ENCODE measurements around the gene LARGE1. TPM values are rescaled to one million over a fixed set of nuclear protein-coding genes. Genes with fewer than 3 reads are reported as not detected.

LARGE1 gene
- total RNA-seq, 2 donors from 2014 or later, result 12.5 to 21.1 TPM

DNA sequence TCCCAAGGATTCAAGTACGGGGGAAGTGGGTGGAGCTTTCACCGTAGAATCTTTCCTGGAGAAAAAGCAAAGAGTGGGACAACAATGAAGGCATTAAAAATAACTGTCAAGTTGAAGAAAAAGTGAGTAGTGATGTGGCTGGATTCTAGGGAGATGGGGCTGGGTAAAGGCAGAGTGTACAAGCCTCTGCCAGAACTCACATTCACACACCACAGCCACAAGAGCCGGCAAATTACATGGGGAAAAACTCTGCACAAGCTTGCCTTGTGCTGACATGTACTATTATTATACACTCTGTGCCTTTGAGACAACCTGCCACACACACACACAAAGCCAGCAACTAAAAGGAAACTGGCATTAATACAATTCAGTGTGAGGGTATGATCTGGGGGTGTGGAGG is 182.6 kb downstream of the LARGE1 start:
- Histone ChIP-seq H3K36me3 (replicated peaks in 1 of 2; ENCODE audit: insufficient read depth in 1 of 2, low read depth in 2 of 2) (no peaks in the 10 kb centered on the region), H3K4me3 (no peak overlapping the region), H3K4me1 (no peaks in the 10 kb centered on the region), H3K27ac (no peak overlapping the region), H3K9me3 (no peaks in the 10 kb centered on the region), H3K27me3 (no peaks in the 10 kb centered on the region)
- TF ChIP-seq POLR2A (IDR thresholded peaks at IDR 0.05), result no peak
- TF ChIP-seq, protein P1, sequence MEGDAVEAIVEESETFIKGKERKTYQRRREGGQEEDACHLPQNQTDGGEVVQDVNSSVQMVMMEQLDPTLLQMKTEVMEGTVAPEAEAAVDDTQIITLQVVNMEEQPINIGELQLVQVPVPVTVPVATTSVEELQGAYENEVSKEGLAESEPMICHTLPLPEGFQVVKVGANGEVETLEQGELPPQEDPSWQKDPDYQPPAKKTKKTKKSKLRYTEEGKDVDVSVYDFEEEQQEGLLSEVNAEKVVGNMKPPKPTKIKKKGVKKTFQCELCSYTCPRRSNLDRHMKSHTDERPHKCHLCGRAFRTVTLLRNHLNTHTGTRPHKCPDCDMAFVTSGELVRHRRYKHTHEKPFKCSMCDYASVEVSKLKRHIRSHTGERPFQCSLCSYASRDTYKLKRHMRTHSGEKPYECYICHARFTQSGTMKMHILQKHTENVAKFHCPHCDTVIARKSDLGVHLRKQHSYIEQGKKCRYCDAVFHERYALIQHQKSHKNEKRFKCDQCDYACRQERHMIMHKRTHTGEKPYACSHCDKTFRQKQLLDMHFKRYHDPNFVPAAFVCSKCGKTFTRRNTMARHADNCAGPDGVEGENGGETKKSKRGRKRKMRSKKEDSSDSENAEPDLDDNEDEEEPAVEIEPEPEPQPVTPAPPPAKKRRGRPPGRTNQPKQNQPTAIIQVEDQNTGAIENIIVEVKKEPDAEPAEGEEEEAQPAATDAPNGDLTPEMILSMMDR (IDR thresholded peaks at IDR 0.05), result no peak
- DNase-seq, result no peak
- 89 to 98% methylated on average over 3 of the region's 3 CpGs for WGBS, 2 donors
- intact Hi-C loops (cut with DNase I), result no loop called here
- no peak for ATAC-seq

DNA sequence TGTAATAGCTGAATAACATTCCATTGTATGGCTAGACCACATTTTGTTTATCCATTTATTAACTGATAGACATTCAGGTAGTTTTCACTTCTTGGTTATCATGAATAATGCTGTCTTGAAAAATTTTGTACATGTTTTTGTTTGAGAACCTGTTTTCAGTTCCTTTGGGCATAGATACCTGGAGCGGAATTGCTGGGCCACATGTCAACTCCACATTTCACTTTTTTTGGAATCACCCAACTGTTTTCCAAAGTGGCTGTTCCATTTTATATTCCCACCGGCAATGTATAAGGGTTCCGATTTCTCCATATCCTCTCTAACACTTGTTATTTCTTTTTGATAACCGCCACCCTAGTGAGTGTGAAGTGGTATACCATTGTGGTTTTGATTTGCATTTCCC is 184.3 kb downstream of the LARGE1 start:
- Histone ChIP-seq H3K36me3 (replicated peaks in 1 of 2; ENCODE audit: insufficient read depth in 1 of 2, low read depth in 2 of 2) (no peaks in the 10 kb centered on the region), H3K27me3 (no peaks in the 10 kb centered on the region), H3K4me3 (no peak overlapping the region), H3K27ac (no peak overlapping the region), H3K4me1 (no peaks in the 10 kb centered on the region), H3K9me3 (no peaks in the 10 kb centered on the region)
- DNase-seq (no peak), ATAC-seq (no peak)
- WGBS, 2 donors, result 94 to 98% methylated on average over 4 of the region's 4 CpGs
- no peak for TF ChIP-seq POLR2A (IDR thresholded peaks at IDR 0.05)
- TF ChIP-seq, protein P1 (IDR thresholded peaks at IDR 0.05), result no peak
- intact Hi-C loops (cut with DNase I), result no loop called here

DNA sequence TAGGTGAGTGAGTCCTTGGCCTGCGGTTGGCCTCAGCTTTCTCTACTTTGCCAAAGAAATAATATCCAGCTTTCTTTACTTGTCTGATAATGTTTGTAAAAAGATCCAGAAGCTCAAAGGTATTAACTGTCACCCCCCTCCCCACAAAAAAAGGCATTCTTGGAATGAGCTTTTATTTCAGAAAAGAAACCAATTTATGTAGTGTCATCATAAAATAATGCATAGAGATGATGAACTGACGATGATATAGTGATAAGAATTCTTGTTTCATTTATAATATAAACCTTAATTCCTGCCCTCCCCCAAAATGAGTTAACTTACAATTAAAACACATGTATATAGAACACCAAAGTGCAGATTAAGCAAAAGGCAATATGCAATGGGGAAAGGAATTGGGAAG is 191.4 kb downstream of the LARGE1 start:
- Histone ChIP-seq H3K27me3 (no peaks in the 10 kb centered on the region), H3K9me3 (no peaks in the 10 kb centered on the region), H3K27ac (no peak overlapping the region), H3K4me3 (no peak overlapping the region), H3K4me1 (peaks cover 40% of the 10 kb centered on the region), H3K36me3 (replicated peaks in 1 of 2; ENCODE audit: insufficient read depth in 1 of 2, low read depth in 2 of 2) (no peaks in the 10 kb centered on the region)
- WGBS, 2 donors, result 60 to 64% methylated on average over 2 of the region's 2 CpGs
- intact Hi-C loops (cut with DNase I), result no loop called here
- no peak for ATAC-seq
- no peak for DNase-seq
- TF ChIP-seq POLR2A (IDR thresholded peaks at IDR 0.05), result no peak
- TF ChIP-seq, protein P1 (IDR thresholded peaks at IDR 0.05), result no peak

DNA sequence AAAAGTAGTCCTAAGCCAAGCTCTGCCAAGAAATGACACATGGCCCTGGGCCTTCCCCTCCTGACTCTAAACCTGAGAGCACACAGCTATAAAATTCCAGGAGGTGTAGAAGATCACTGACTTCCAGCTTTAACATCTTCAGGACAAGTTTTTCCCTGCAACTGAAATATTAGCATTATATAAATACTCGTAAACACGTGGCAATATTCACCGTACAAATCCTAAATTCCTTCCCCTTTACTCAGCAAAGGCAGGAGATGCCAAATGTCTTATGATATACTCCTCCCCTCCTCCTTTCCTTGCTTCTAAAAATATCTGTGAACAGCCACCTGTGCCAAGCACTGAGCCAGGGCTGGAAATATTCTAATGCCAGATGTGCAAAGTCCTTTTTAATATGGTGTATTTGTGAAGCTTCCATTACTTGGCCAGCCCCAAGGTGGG is 194.0 kb downstream of the LARGE1 start:
- Histone ChIP-seq H3K4me3 (no peak overlapping the region), H3K27me3 (no peaks in the 10 kb centered on the region), H3K36me3 (replicated peaks in 1 of 2; ENCODE audit: insufficient read depth in 1 of 2, low read depth in 2 of 2) (no peaks in the 10 kb centered on the region), H3K4me1 (peaks cover 40% of the 10 kb centered on the region), H3K9me3 (no peaks in the 10 kb centered on the region), H3K27ac (peak overlapping the region in 3 of 4 donors; percentile 49 to 61 (median 55))
- DNase-seq (peak; percentile 21 to 62 (median 44)), ATAC-seq (peak; percentile 78)
- TF ChIP-seq POLR2A (IDR thresholded peaks at IDR 0.05), result no peak
- TF ChIP-seq, protein P1 (IDR thresholded peaks at IDR 0.05), result no peak
- intact Hi-C loops (cut with DNase I), result no loop called here
- 35 to 38% methylated on average over 3 of the region's 3 CpGs for WGBS, 2 donors

- intact Hi-C loops (cut with DNase I), result no loop called here
- Histone ChIP-seq H3K36me3 (replicated peaks in 1 of 2; ENCODE audit: insufficient read depth in 1 of 2, low read depth in 2 of 2) (no peaks in the 10 kb centered on the region), H3K4me1 (peaks cover 47% of the 10 kb centered on the region), H3K9me3 (no peaks in the 10 kb centered on the region), H3K4me3 (no peak overlapping the region), H3K27me3 (no peaks in the 10 kb centered on the region), H3K27ac (no peak overlapping the region)
- WGBS, 2 donors, result 74 to 95% methylated on average over 11 of the region's 11 CpGs
- ATAC-seq (no peak), DNase-seq (no peak)
- TF ChIP-seq POLR2A (IDR thresholded peaks at IDR 0.05), result no peak
- TF ChIP-seq, protein P1 (IDR thresholded peaks at IDR 0.05), result no peak
These were observed 196.4 kb downstream of the LARGE1 start for GRCh38 chr22:33723915-33724314.

All from body of pancreas (tissue), 4 donors.